Measurements from ENCODE around the gene FAM219A. TPM values are rescaled to one million over a fixed set of nuclear protein-coding genes. Genes with fewer than 3 reads are reported as not detected.
A peak's percentile ranks its signal among the peaks of the same experiment; 100 is the strongest.

The FAM219A gene
- total RNA-seq, 2 donors from 2014 or later, result 19.2 to 20.2 TPM

- no peak overlapping the region for H3K27ac ChIP-seq
- no peak for ATAC-seq (ENCODE audit: insufficient number of reproducible peaks, low FRiP score, low read depth)
- no peaks in the 10 kb centered on the region for H3K27me3 ChIP-seq (replicated peaks; ENCODE audit: insufficient read depth)
- H3K4me1 ChIP-seq (ENCODE audit: control insufficient read depth in 1 of 2, low read depth in 2 of 2), result no peaks in the 10 kb centered on the region
- H3K4me3 ChIP-seq, result no peak overlapping the region
- no peaks in the 10 kb centered on the region for H3K9me3 ChIP-seq
- TF ChIP-seq CTCF (IDR thresholded peaks at IDR 0.05), result no peak
- no peak for DNase-seq (ENCODE audit: low spot score)
- H3K36me3 ChIP-seq, result no peaks in the 10 kb centered on the region
Observed at GRCh38 chr9:34477541-34477940, 19.2 kb upstream of the FAM219A start.

GRCh38 chr9:34475097-34475496 lies 16.7 kb upstream of the FAM219A start:
- no peak overlapping the region for H3K27ac ChIP-seq
- DNase-seq (ENCODE audit: low spot score) (no peak), ATAC-seq (ENCODE audit: insufficient number of reproducible peaks, low FRiP score, low read depth) (no peak)
- H3K27me3 ChIP-seq (replicated peaks; ENCODE audit: insufficient read depth), result no peaks in the 10 kb centered on the region
- H3K9me3 ChIP-seq, result no peaks in the 10 kb centered on the region
- H3K36me3 ChIP-seq, result no peaks in the 10 kb centered on the region
- no peak for TF ChIP-seq CTCF (IDR thresholded peaks at IDR 0.05)
- no peak overlapping the region for H3K4me3 ChIP-seq
- no peaks in the 10 kb centered on the region for H3K4me1 ChIP-seq (ENCODE audit: control insufficient read depth in 1 of 2, low read depth in 2 of 2)

- no peak overlapping the region for H3K27ac ChIP-seq
- TF ChIP-seq CTCF (IDR thresholded peaks at IDR 0.05), result no peak
- DNase-seq (ENCODE audit: low spot score) (no peak), ATAC-seq (ENCODE audit: insufficient number of reproducible peaks, low FRiP score, low read depth) (no peak)
- H3K4me3 ChIP-seq, result no peak overlapping the region
- no peaks in the 10 kb centered on the region for H3K36me3 ChIP-seq
- H3K4me1 ChIP-seq (ENCODE audit: control insufficient read depth in 1 of 2, low read depth in 2 of 2), result peaks cover 5 to 14% of the 10 kb centered on the region in 2 donors
- H3K27me3 ChIP-seq (replicated peaks; ENCODE audit: insufficient read depth), result no peaks in the 10 kb centered on the region
- H3K9me3 ChIP-seq, result no peaks in the 10 kb centered on the region
Observed at GRCh38 chr9:34465468-34465867, 7.1 kb upstream of the FAM219A start.

- H3K27me3 ChIP-seq (replicated peaks; ENCODE audit: insufficient read depth), result no peaks in the 10 kb centered on the region
- DNase-seq (ENCODE audit: low spot score), result no peak
- no peak for TF ChIP-seq CTCF (IDR thresholded peaks at IDR 0.05)
- no peak overlapping the region for H3K4me3 ChIP-seq
- peaks cover 5 to 14% of the 10 kb centered on the region in 2 donors for H3K4me1 ChIP-seq (ENCODE audit: control insufficient read depth in 1 of 2, low read depth in 2 of 2)
- H3K27ac ChIP-seq, result no peak overlapping the region
- H3K9me3 ChIP-seq, result no peaks in the 10 kb centered on the region
- no peaks in the 10 kb centered on the region for H3K36me3 ChIP-seq
- ATAC-seq (ENCODE audit: insufficient number of reproducible peaks, low FRiP score, low read depth), result no peak
Observed at GRCh38 chr9:34464571-34464970, 6.2 kb upstream of the FAM219A start.

- ATAC-seq (ENCODE audit: insufficient number of reproducible peaks, low FRiP score, low read depth) (no peak), DNase-seq (ENCODE audit: low spot score) (no peak)
- no peak overlapping the region for H3K4me3 ChIP-seq
- no peaks in the 10 kb centered on the region for H3K27me3 ChIP-seq (replicated peaks; ENCODE audit: insufficient read depth)
- H3K36me3 ChIP-seq, result no peaks in the 10 kb centered on the region
- TF ChIP-seq CTCF (IDR thresholded peaks at IDR 0.05), result no peak
- H3K27ac ChIP-seq, result peak overlapping the region; percentile 3 to 46
- peaks cover 5 to 14% of the 10 kb centered on the region in 2 donors for H3K4me1 ChIP-seq (ENCODE audit: control insufficient read depth in 1 of 2, low read depth in 2 of 2)
- H3K9me3 ChIP-seq, result no peaks in the 10 kb centered on the region
Observed at GRCh38 chr9:34463901-34464232, 5.5 kb upstream of the FAM219A start.
